Suprapubic skin (tissue), 3 donors: Measurements from ENCODE around the gene GREM2.

Experiments
- CTCF ChIP-seq, 2 donors: fragments of 200-600 bp in 1 of 2; fragments of 450-650 bp in 1 of 2; sonication (generic) in 1 of 2; IDR thresholded peaks; one replicate each; pipeline ENCODE4 v1.5.1; 2016 to 2019; ENCODE audit warnings: antibody characterized with exemption in 2 of 2, mild to moderate bottlenecking in 1 of 2, moderate library complexity in 1 of 2
- POLR2A ChIP-seq, 2 donors: fragments of 450-650 bp; IDR thresholded peaks; one replicate each; pipeline ENCODE4 v1.6.1; 2017; ENCODE audit warnings: antibody characterized with exemption in 2 of 2, mild to moderate bottlenecking in 2 of 2, moderate library complexity in 2 of 2

- no peak for TF ChIP-seq CTCF (IDR thresholded peaks at IDR 0.05)
- TF ChIP-seq POLR2A (IDR thresholded peaks at IDR 0.05) = no peak
These were observed 137.8 kb downstream of the GREM2 start for GRCh38 chr1:240474133-240474614.
